CD4-positive, alpha-beta T cell (primary cell): Measurements from ENCODE around the gene TREML1. TPM values are rescaled to one million over a fixed set of nuclear protein-coding genes. Genes with fewer than 3 reads are reported as not detected.

Source experiments
- ATAC-seq: fragments of 200-7000 bp; cut with Tn5 transposase; one replicate; pipeline ENCODE4 v1.10.0; 2022; ENCODE audit warnings: mild to moderate bottlenecking; ENCODE audit not compliant: poor library complexity
- CTCF ChIA-PET: fragments of 350-600 bp; sonication (Branson Sonifier 250); formaldehyde crosslinking; loops from one replicate; lab custom pipeline; 2021; ENCODE audit warnings: antibody characterized with exemption, inconsistent platforms; lab: Charles Lee
- POLR2A ChIA-PET: fragments of 350-600 bp; sonication (Branson Sonifier 250); formaldehyde crosslinking; loops from one replicate; lab custom pipeline; 2021; ENCODE audit warnings: antibody characterized with exemption, inconsistent platforms; lab: Charles Lee
- DNase-seq, 14 experiments: peaks; one replicate each; pipeline ENCODE4 v3.0.0-alpha.2; 2013 to 2020; ENCODE audit warnings: mixed read lengths in 2 of 14
- H3K27ac ChIP-seq, 2 donors: one replicate each; pipeline versions ENCODE4 v1.5.1 to v1.7.0; 2013; ENCODE audit warnings: low read length in 2 of 2, low read depth in 1 of 2, mild to moderate bottlenecking in 1 of 2
- H3K27me3 ChIP-seq, 2 experiments: 1 replicate in 1 of 2; 2 replicates in 1 of 2; pipeline versions ENCODE4 v1.6.1 to v1.7.0; 2013; ENCODE audit warnings: low read length in 2 of 2, control low read depth in 1 of 2, mild to moderate bottlenecking in 1 of 2, moderate library complexity in 1 of 2; ENCODE audit not compliant: insufficient read depth in 2 of 2, control insufficient read depth in 1 of 2
- H3K36me3 ChIP-seq: one replicate; pipeline ENCODE4 v1.6.1; 2013; ENCODE audit warnings: low read length, control low read depth; ENCODE audit not compliant: insufficient read depth
- H3K4me1 ChIP-seq: one replicate; pipeline ENCODE4 v1.6.1; 2013; ENCODE audit warnings: low read length, control low read depth; ENCODE audit not compliant: insufficient read depth
- H3K4me3 ChIP-seq: one replicate; pipeline ENCODE4 v1.5.1; 2013; ENCODE audit warnings: mild to moderate bottlenecking, low read length, moderate library complexity
- H3K9me3 ChIP-seq, 2 experiments: 1 replicate in 1 of 2; 2 replicates in 1 of 2; pipeline versions ENCODE4 v1.6.1 to v1.7.0; 2013; ENCODE audit warnings: low read length in 2 of 2, mild to moderate bottlenecking in 2 of 2, control low read depth in 1 of 2, moderate library complexity in 1 of 2; ENCODE audit not compliant: control insufficient read depth in 1 of 2, insufficient read depth in 1 of 2
- H3K27ac Mint-ChIP-seq: one replicate; pipeline ENCODE4 v1.8.0; 2020; ENCODE audit warnings: mixed read lengths
- H3K27me3 Mint-ChIP-seq: one replicate; pipeline ENCODE4 v1.8.0; 2021; ENCODE audit warnings: mixed read lengths
- H3K36me3 Mint-ChIP-seq: one replicate; pipeline ENCODE4 v1.8.0; 2021; ENCODE audit warnings: low read depth, mixed read lengths
- H3K4me1 Mint-ChIP-seq: one replicate; pipeline ENCODE4 v1.8.0; 2021; ENCODE audit warnings: low read depth, mixed read lengths
- H3K4me3 Mint-ChIP-seq: one replicate; pipeline ENCODE4 v1.8.0; 2020; ENCODE audit warnings: mild to moderate bottlenecking, mixed read lengths
- H3K9me3 Mint-ChIP-seq: one replicate; pipeline ENCODE4 v1.8.0; 2020; ENCODE audit warnings: mixed read lengths
- CTCF ChIP-seq: fragments of 200-600 bp; IDR thresholded peaks from one replicate; pipeline ENCODE4 v1.8.0; 2022; ENCODE audit warnings: antibody characterized with exemption, mild to moderate bottlenecking
- intact Hi-C, 2 experiments: fragments of 100-400 bp; cut with DNase I in 1 of 2; cut with micrococcal nuclease in 1 of 2; formaldehyde crosslinking; loops; one replicate each; pipeline versions ENCODE4 v1.15.1 to v1.9.0; 2023 to 2025; cut with DNase I, micrococcal nuclease
- total RNA-seq, 174 experiments: library from RNA in 2 of 174; stranded (reverse) in 2 of 174; gene quantifications; one replicate each; pipeline ENCODE4 v1.2.3 and lab custom pipeline; 2021 to 2026

The TREML1 gene
- total RNA-seq, 2 experiments from 2014 or later: not detected

GRCh38 chr6:41182069-41183034 is 28.2 kb upstream of the TREML1 start:
- Mint-ChIP-seq H3K9me3 (no peaks in the 10 kb centered on the region), H3K4me3 (no peak overlapping the region), H3K4me1 (peaks cover 20% of the 10 kb centered on the region), H3K36me3 (no peaks in the 10 kb centered on the region), H3K27ac (no peak overlapping the region), H3K27me3 (no peaks in the 10 kb centered on the region)
- DNase-seq (peak; percentile 30 to 78 (median 40)), ATAC-seq (peak; percentile 98)
- Histone ChIP-seq H3K9me3 (no peaks in the 10 kb centered on the region), H3K27me3 (no peaks in the 10 kb centered on the region), H3K27ac (no peak overlapping the region), H3K4me1 (peaks cover 31% of the 10 kb centered on the region), H3K36me3 (no peaks in the 10 kb centered on the region), H3K4me3 (no peak overlapping the region)
- intact Hi-C loops: loop anchor here (5.0 kb wide), 3 partner anchors 90 to 180 kb away; partner anchors contain the start of genes NFYA (in 1 of the 2) and OARD1 (in 1 of the 2)
- CTCF ChIA-PET: interaction anchor here (0.6 to 1.5 kb wide), 4 partner anchors 16 to 107 kb away, joined by 3 to 4 read pairs (median 3); no protein-coding TSS in a partner anchor
- POLR2A ChIA-PET: interaction anchor here (0.8 to 1.8 kb wide), 6 partner anchors 10 to 110 kb away, joined by 3 to 12 read pairs (median 4); partner anchors contain the start of genes NFYA, OARD1 and TREML2
- TF ChIP-seq CTCF: peak; percentile 63

GRCh38 chr6:41181566-41181965 is 27.4 kb upstream of the TREML1 start:
- POLR2A ChIA-PET: interaction anchor here (1.0 to 1.8 kb wide), 3 partner anchors 14 to 101 kb away, joined by 4 to 12 read pairs (median 5); partner anchors contain the start of gene TREML2
- H3K9me3 Mint-ChIP-seq: no peaks in the 10 kb centered on the region
- no peak for TF ChIP-seq CTCF
- H3K4me1 Mint-ChIP-seq: peaks cover 12% of the 10 kb centered on the region
- no peaks in the 10 kb centered on the region for H3K9me3 ChIP-seq
- ATAC-seq: no peak
- H3K4me3 Mint-ChIP-seq: no peak overlapping the region
- H3K27me3 ChIP-seq: no peaks in the 10 kb centered on the region
- intact Hi-C loops: loop anchor here (5.0 kb wide), 3 partner anchors 89 to 179 kb away; partner anchors contain the start of genes NFYA (in 1 of the 2) and OARD1 (in 1 of the 2)
- CTCF ChIA-PET: no interaction called here
- no peak overlapping the region for H3K4me3 ChIP-seq
- DNase-seq: no peak
- no peaks in the 10 kb centered on the region for H3K36me3 ChIP-seq
- no peak overlapping the region for H3K27ac ChIP-seq
- H3K27ac Mint-ChIP-seq: no peak overlapping the region
- no peaks in the 10 kb centered on the region for H3K36me3 Mint-ChIP-seq
- no peaks in the 10 kb centered on the region for H3K27me3 Mint-ChIP-seq
- H3K4me1 ChIP-seq: peaks cover 30% of the 10 kb centered on the region

GRCh38 chr6:41179163-41179562 is 25.0 kb upstream of the TREML1 start:
- no peak for ATAC-seq
- no peaks in the 10 kb centered on the region for H3K9me3 Mint-ChIP-seq
- no peaks in the 10 kb centered on the region for H3K27me3 Mint-ChIP-seq

More at GRCh38 chr6:41179163-41179562, 25.0 kb upstream of the TREML1 start:
- Mint-ChIP-seq H3K36me3 (no peaks in the 10 kb centered on the region), H3K27ac (no peak overlapping the region), H3K4me3 (no peak overlapping the region), H3K4me1 (peaks cover 7% of the 10 kb centered on the region)
- ChIA-PET POLR2A (no interaction called here), CTCF (no interaction called here)
- no peak for DNase-seq
- Histone ChIP-seq H3K27me3 (no peaks in the 10 kb centered on the region), H3K4me1 (peaks cover 13% of the 10 kb centered on the region), H3K36me3 (no peaks in the 10 kb centered on the region), H3K27ac (no peak overlapping the region), H3K9me3 (no peaks in the 10 kb centered on the region), H3K4me3 (no peak overlapping the region)
- no peak for TF ChIP-seq CTCF
- intact Hi-C loops: no loop called here
